ENCODE data around the gene APOL3. TPM values are rescaled to one million over a fixed set of nuclear protein-coding genes. Genes with fewer than 3 reads are reported as not detected.

Gene APOL3
- total RNA-seq, 1 experiment from 2014 or later = 3.2 TPM

DNA sequence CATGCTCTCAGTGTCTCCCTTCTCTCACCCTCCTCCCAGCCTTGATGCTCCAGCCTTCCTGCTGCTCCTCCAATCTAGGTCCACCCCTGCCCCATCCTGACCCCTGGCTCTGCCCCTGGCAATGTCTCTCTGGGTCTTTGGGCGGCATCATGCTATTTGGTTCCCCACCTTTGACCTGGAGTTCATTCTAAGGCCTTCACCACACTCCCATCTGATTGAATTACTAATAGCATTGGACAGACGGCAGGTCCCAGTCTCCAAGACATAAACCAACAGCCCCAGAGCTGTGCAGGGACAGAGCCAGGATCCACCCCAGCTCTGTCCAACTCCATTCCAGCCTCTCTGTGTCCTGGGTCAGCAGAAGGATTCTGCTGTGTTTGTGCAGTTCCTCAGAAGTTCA, 33.8 kb upstream of the APOL3 start:
- Histone ChIP-seq H3K4me1 (ENCODE audit: control insufficient read depth, insufficient read depth, low read length) (no peaks in the 10 kb centered on the region), H3K27ac (ENCODE audit: low read length) (no peak overlapping the region), H3K9me3 (ENCODE audit: control insufficient read depth, insufficient read depth, low read depth, low read length) (no peaks in the 10 kb centered on the region), H3K36me3 (ENCODE audit: control insufficient read depth, insufficient read depth, low read length) (no peaks in the 10 kb centered on the region), H3K27me3 (ENCODE audit: control insufficient read depth, insufficient read depth, low read length) (no peaks in the 10 kb centered on the region), H3K4me3 (ENCODE audit: low read depth in 2 of 2, low read length in 2 of 2) (no peak overlapping the region)
- ATAC-seq = no peak
- in situ Hi-C loops (cut with HindIII; ENCODE audit: low pct_unique_long_range_greater_than_20kb, low sequenced_read_pairs) = no loop called here
- BruUV-seq (replicated peaks) = no TSS peak
- intact Hi-C loops (cut with micrococcal nuclease; ENCODE audit: unreplicated experiment) = no loop called here
- no peak for DNase-seq (ENCODE audit: low read depth, low spot score)
- TF ChIP-seq, protein P1, sequence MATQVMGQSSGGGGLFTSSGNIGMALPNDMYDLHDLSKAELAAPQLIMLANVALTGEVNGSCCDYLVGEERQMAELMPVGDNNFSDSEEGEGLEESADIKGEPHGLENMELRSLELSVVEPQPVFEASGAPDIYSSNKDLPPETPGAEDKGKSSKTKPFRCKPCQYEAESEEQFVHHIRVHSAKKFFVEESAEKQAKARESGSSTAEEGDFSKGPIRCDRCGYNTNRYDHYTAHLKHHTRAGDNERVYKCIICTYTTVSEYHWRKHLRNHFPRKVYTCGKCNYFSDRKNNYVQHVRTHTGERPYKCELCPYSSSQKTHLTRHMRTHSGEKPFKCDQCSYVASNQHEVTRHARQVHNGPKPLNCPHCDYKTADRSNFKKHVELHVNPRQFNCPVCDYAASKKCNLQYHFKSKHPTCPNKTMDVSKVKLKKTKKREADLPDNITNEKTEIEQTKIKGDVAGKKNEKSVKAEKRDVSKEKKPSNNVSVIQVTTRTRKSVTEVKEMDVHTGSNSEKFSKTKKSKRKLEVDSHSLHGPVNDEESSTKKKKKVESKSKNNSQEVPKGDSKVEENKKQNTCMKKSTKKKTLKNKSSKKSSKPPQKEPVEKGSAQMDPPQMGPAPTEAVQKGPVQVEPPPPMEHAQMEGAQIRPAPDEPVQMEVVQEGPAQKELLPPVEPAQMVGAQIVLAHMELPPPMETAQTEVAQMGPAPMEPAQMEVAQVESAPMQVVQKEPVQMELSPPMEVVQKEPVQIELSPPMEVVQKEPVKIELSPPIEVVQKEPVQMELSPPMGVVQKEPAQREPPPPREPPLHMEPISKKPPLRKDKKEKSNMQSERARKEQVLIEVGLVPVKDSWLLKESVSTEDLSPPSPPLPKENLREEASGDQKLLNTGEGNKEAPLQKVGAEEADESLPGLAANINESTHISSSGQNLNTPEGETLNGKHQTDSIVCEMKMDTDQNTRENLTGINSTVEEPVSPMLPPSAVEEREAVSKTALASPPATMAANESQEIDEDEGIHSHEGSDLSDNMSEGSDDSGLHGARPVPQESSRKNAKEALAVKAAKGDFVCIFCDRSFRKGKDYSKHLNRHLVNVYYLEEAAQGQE (IDR thresholded peaks at IDR 0.05; ENCODE audit: insufficient read depth in 1 of 2, low read depth in 2 of 2, low read length in 1 of 2) = no peak
- TF ChIP-seq, protein P2, sequence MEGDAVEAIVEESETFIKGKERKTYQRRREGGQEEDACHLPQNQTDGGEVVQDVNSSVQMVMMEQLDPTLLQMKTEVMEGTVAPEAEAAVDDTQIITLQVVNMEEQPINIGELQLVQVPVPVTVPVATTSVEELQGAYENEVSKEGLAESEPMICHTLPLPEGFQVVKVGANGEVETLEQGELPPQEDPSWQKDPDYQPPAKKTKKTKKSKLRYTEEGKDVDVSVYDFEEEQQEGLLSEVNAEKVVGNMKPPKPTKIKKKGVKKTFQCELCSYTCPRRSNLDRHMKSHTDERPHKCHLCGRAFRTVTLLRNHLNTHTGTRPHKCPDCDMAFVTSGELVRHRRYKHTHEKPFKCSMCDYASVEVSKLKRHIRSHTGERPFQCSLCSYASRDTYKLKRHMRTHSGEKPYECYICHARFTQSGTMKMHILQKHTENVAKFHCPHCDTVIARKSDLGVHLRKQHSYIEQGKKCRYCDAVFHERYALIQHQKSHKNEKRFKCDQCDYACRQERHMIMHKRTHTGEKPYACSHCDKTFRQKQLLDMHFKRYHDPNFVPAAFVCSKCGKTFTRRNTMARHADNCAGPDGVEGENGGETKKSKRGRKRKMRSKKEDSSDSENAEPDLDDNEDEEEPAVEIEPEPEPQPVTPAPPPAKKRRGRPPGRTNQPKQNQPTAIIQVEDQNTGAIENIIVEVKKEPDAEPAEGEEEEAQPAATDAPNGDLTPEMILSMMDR (IDR thresholded peaks at IDR 0.05) = no peak
- TF ChIP-seq SIN3A (IDR thresholded peaks at IDR 0.05; ENCODE audit: borderline replicate concordance, insufficient read depth, low read depth, low read length) = no peak
- TF ChIP-seq POLR2AphosphoS5 (IDR thresholded peaks at IDR 0.05; ENCODE audit: low read depth, low read length) = no peak
- POLR2A ChIA-PET = no interaction called here
- CTCF ChIA-PET = interaction anchor here (0.7 kb wide), 1 partner anchor 73 kb away, joined by 3 read pairs; no protein-coding TSS in a partner anchor

DNA sequence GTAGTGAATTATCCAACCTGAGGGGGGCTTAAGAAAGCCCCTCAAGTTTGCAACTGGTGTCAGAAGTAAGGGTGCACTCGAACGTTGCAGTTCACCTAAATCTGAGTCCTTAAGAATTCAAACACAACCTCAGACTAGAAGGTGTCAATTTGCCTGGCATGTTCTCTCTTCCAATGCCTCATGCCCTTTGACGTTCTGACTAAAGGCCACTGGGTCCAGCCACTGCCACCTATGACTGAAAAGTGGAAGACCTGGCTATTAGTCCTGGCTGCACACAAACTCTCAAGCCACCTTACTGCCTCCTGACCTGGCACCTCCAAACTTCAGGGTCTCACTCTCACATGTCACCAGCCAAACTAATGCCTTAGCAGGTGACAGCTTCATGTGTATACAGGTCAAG, 33.0 kb upstream of the APOL3 start:
- TF ChIP-seq TCF7L2 (IDR thresholded peaks at IDR 0.05; ENCODE audit: low read depth, low read length) (no peak), SIN3A (IDR thresholded peaks at IDR 0.05; ENCODE audit: borderline replicate concordance, insufficient read depth, low read depth, low read length) (no peak), POLR2AphosphoS5 (IDR thresholded peaks at IDR 0.05; ENCODE audit: low read depth, low read length) (no peak)
- TF ChIP-seq, protein P1 (IDR thresholded peaks at IDR 0.05; ENCODE audit: insufficient read depth in 1 of 2, low read depth in 2 of 2, low read length in 1 of 2) = no peak
- TF ChIP-seq, protein P2 (IDR thresholded peaks at IDR 0.05) = no peak
- Histone ChIP-seq H3K36me3 (ENCODE audit: control insufficient read depth, insufficient read depth, low read length) (no peaks in the 10 kb centered on the region), H3K27me3 (ENCODE audit: control insufficient read depth, insufficient read depth, low read length) (no peaks in the 10 kb centered on the region), H3K4me1 (ENCODE audit: control insufficient read depth, insufficient read depth, low read length) (no peaks in the 10 kb centered on the region), H3K9me3 (ENCODE audit: control insufficient read depth, insufficient read depth, low read depth, low read length) (no peaks in the 10 kb centered on the region), H3K27ac (ENCODE audit: low read length) (no peak overlapping the region), H3K4me3 (ENCODE audit: low read depth in 2 of 2, low read length in 2 of 2) (no peak overlapping the region)
- POLR2A ChIA-PET = no interaction called here
- no peak for ATAC-seq
- no peak for DNase-seq (ENCODE audit: low read depth, low spot score)
- BruUV-seq (replicated peaks) = no TSS peak
- intact Hi-C loops (cut with micrococcal nuclease; ENCODE audit: unreplicated experiment) (no loop called here), in situ Hi-C loops (cut with HindIII; ENCODE audit: low pct_unique_long_range_greater_than_20kb, low sequenced_read_pairs) (no loop called here)
- CTCF ChIA-PET = no interaction called here
